Activated T-cell treated with anti-CD3 and anti-CD28 coated beads, Interleukin-2, amount 50 U/mL, for 1 hour (primary cell): ENCODE measurements around the gene B4GALNT3.

Source experiments
- DNase-seq: peaks from one replicate; pipeline ENCODE4 v3.0.0-alpha.2; 2020

B4GALNT3 gene

GRCh38 chr12:510071-510825 is 50.5 kb downstream of the B4GALNT3 start:
- no peak for DNase-seq

- no peak for DNase-seq
These were observed 53.2 kb downstream of the B4GALNT3 start for GRCh38 chr12:512933-513332.

- no peak for DNase-seq
These were observed 53.7 kb downstream of the B4GALNT3 start for GRCh38 chr12:513446-513845.

- DNase-seq: no peak
These were observed 57.8 kb downstream of the B4GALNT3 start for GRCh38 chr12:517538-517937.

- DNase-seq: no peak
These were observed 60.4 kb downstream of the B4GALNT3 start for GRCh38 chr12:520119-520518.

GRCh38 chr12:522692-523378 is 63.1 kb downstream of the B4GALNT3 start:
- no peak for DNase-seq

- DNase-seq: no peak
These were observed 64.6 kb downstream of the B4GALNT3 start for GRCh38 chr12:524167-524951.

GRCh38 chr12:526089-526488 is 66.3 kb downstream of the B4GALNT3 start:
- DNase-seq: no peak

- DNase-seq: no peak
These were observed 67.5 kb downstream of the B4GALNT3 start for GRCh38 chr12:527241-527640.

GRCh38 chr12:527729-528128 is 68.0 kb downstream of the B4GALNT3 start:
- no peak for DNase-seq

GRCh38 chr12:530308-530707 is 70.6 kb downstream of the B4GALNT3 start:
- no peak for DNase-seq

- DNase-seq: no peak
These were observed 71.1 kb downstream of the B4GALNT3 start for GRCh38 chr12:530821-531220.

- DNase-seq: no peak
These were observed 72.3 kb downstream of the B4GALNT3 start for GRCh38 chr12:531951-532585.

GRCh38 chr12:532908-533565 is 73.3 kb downstream of the B4GALNT3 start:
- no peak for DNase-seq

GRCh38 chr12:533718-534117 is 74.0 kb downstream of the B4GALNT3 start:
- DNase-seq: no peak

- DNase-seq: no peak
These were observed 74.5 kb downstream of the B4GALNT3 start for GRCh38 chr12:534216-534615.

GRCh38 chr12:535396-535795 is 75.7 kb downstream of the B4GALNT3 start:
- no peak for DNase-seq

- no peak for DNase-seq
These were observed 77.1 kb downstream of the B4GALNT3 start for GRCh38 chr12:536751-537245.

GRCh38 chr12:537772-538171 is 78.0 kb downstream of the B4GALNT3 start:
- no peak for DNase-seq

GRCh38 chr12:538731-539539 is 79.2 kb downstream of the B4GALNT3 start:
- peak; percentile 49 for DNase-seq

- DNase-seq: peak; percentile 48
These were observed 80.0 kb downstream of the B4GALNT3 start for GRCh38 chr12:539540-540310.
